Fibroblast of the aortic adventitia (primary cell): ENCODE measurements around the gene CARNS1. TPM values are rescaled to one million over a fixed set of nuclear protein-coding genes. Genes with fewer than 3 reads are reported as not detected.

ENCODE experiments used
- DNase-seq: peaks from one replicate; pipeline ENCODE4 v3.0.0-alpha.2; 2010; ENCODE audit warnings: low read depth
- H3K4me3 ChIP-seq: 2 replicates; pipeline ENCODE4 v1.5.1; 2011; ENCODE audit warnings: low read depth, mild to moderate bottlenecking, control low read depth, low read length, moderate library complexity
- total RNA-seq: library from RNA; depleted of rRNA; stranded (reverse); fragments of >200 nt; gene quantifications from 2 replicates; pipeline ENCODE4 v1.2.3, GENCODE V29; 2012; ENCODE audit warnings: low replicate concordance
- TF ChIP-seq, protein P1 (sequence below): IDR thresholded peaks from 2 replicates; pipeline ENCODE4 v1.5.1; 2011; ENCODE audit warnings: mild to moderate bottlenecking, low read length, control low read depth, inconsistent platforms; ENCODE audit not compliant: insufficient read depth

Gene CARNS1
- total RNA-seq, 1 donor = 0.09 TPM

- H3K4me3 ChIP-seq = no peak overlapping the region
- DNase-seq = no peak
- TF ChIP-seq, protein P1, sequence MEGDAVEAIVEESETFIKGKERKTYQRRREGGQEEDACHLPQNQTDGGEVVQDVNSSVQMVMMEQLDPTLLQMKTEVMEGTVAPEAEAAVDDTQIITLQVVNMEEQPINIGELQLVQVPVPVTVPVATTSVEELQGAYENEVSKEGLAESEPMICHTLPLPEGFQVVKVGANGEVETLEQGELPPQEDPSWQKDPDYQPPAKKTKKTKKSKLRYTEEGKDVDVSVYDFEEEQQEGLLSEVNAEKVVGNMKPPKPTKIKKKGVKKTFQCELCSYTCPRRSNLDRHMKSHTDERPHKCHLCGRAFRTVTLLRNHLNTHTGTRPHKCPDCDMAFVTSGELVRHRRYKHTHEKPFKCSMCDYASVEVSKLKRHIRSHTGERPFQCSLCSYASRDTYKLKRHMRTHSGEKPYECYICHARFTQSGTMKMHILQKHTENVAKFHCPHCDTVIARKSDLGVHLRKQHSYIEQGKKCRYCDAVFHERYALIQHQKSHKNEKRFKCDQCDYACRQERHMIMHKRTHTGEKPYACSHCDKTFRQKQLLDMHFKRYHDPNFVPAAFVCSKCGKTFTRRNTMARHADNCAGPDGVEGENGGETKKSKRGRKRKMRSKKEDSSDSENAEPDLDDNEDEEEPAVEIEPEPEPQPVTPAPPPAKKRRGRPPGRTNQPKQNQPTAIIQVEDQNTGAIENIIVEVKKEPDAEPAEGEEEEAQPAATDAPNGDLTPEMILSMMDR = no peak
Measured at GRCh38 chr11:67404515-67405195, 10.8 kb upstream of the CARNS1 start.

GRCh38 chr11:67405196-67405567 lies 10.3 kb upstream of the CARNS1 start:
- no peak for DNase-seq
- TF ChIP-seq, protein P1 = no peak
- H3K4me3 ChIP-seq = no peak overlapping the region

GRCh38 chr11:67405688-67406339 lies 9.7 kb upstream of the CARNS1 start:
- DNase-seq = no peak

GRCh38 chr11:67406420-67406968 lies 9.0 kb upstream of the CARNS1 start:
- DNase-seq = no peak
- no peak overlapping the region for H3K4me3 ChIP-seq

More at GRCh38 chr11:67405688-67406339, 9.7 kb upstream of the CARNS1 start:
- H3K4me3 ChIP-seq = no peak overlapping the region
- TF ChIP-seq, protein P1 = no peak

GRCh38 chr11:67406969-67407687 lies 8.3 kb upstream of the CARNS1 start:
- no peak overlapping the region for H3K4me3 ChIP-seq
- TF ChIP-seq, protein P1 = no peak
- DNase-seq = no peak

More at GRCh38 chr11:67406420-67406968, 9.0 kb upstream of the CARNS1 start:
- TF ChIP-seq, protein P1 = no peak

DNA sequence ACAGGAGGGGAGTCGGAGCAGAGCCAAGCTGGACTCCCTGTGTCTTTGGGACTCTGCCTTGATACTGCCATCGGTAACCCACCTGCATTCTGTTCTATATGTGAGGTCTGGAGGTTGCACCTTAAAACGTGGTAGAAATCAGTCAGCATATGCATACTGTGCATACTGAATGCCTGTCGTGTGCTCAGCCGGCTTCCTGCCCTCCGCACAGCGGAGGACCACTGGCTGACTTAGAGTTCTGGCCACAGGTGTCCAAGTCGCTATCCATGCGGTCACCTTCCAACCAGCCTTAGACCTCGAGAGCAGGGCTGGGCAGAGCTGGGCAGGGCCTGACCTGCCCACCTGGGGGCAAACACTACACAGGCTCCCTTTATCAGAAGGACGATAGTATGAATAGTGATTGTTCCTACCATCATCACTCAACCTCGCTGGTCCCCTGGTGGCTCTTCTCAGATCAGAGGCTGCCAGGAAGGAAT lies 7.8 kb upstream of the CARNS1 start:
- H3K4me3 ChIP-seq = no peak overlapping the region
- DNase-seq = no peak
- TF ChIP-seq, protein P1 = no peak
